Breast epithelium (tissue), 3 donors: ENCODE results near the gene SHH.

Experiments
- POLR2A ChIP-seq: fragments of 450-650 bp; IDR thresholded peaks from one replicate; pipeline ENCODE4 v1.6.1; 2016; ENCODE audit warnings: antibody characterized with exemption, mild to moderate bottlenecking, moderate library complexity
- POLR2AphosphoS5 ChIP-seq, 3 donors: sonication (generic); formaldehyde crosslinking; IDR thresholded peaks; one replicate each; pipeline ENCODE4 v1.6.1; 2017; ENCODE audit warnings: antibody characterized with exemption in 3 of 3
- TF ChIP-seq, protein P1 (sequence below), 3 donors: fragments of 450-650 bp; IDR thresholded peaks; one replicate each; pipeline ENCODE4 v1.5.1; 2016 to 2017; ENCODE audit warnings: antibody characterized with exemption in 3 of 3, mild to moderate bottlenecking in 3 of 3, moderate library complexity in 3 of 3

DNA sequence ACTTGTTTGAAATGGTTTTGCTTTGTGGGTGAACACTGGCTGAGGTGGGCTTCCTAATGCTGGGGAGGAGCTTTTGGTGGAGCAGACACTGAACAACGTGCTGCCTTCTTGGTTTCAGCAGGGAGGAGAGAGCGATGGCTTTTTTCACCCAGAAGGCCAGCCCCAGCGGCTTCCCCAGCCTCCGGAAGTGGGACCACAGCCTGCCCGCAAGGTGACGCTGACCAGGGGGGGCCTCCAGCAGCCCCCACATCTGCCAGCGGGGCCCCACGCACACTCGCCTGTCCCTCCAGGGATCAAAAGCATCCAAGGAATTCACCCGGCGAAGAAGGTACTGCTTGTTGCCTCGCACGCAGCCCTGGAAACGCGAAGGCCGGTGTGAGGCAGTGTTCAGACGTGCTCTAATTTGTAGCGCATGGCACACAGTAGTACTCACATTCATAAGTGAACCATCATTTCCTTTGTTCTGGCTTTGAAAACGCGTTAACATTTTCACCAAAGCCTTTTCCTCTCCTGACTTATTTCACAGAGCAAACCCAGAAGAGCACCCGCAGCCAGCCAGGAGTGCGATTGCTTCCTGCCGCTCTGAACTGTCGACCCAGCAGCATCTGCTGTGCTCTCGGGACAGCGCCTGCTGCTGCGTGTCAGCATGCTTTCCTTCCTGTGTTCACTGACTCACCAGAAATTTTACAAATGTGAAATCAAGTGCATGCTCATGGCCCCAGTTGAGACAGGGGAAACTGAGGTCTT is 48.4 kb downstream of the SHH start:
- TF ChIP-seq POLR2AphosphoS5 (IDR thresholded peaks at IDR 0.05) (no peak), POLR2A (no peak)
- TF ChIP-seq, protein P1, sequence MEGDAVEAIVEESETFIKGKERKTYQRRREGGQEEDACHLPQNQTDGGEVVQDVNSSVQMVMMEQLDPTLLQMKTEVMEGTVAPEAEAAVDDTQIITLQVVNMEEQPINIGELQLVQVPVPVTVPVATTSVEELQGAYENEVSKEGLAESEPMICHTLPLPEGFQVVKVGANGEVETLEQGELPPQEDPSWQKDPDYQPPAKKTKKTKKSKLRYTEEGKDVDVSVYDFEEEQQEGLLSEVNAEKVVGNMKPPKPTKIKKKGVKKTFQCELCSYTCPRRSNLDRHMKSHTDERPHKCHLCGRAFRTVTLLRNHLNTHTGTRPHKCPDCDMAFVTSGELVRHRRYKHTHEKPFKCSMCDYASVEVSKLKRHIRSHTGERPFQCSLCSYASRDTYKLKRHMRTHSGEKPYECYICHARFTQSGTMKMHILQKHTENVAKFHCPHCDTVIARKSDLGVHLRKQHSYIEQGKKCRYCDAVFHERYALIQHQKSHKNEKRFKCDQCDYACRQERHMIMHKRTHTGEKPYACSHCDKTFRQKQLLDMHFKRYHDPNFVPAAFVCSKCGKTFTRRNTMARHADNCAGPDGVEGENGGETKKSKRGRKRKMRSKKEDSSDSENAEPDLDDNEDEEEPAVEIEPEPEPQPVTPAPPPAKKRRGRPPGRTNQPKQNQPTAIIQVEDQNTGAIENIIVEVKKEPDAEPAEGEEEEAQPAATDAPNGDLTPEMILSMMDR (IDR thresholded peaks at IDR 0.05): no peak
